Trophoblast cell (in vitro differentiated cells and primary cell): Measurements from ENCODE around the gene TGM3.
A peak's percentile ranks its signal among the peaks of the same experiment; 100 is the strongest.

Source experiments
- DNase-seq, 2 donors: peaks; one replicate each; pipeline ENCODE4 v3.0.0-alpha.2; 2016
- H2AFZ ChIP-seq: 2 replicates; pipeline ENCODE4 v1.6.1; 2013; ENCODE audit warnings: low read length, moderate library complexity, mild to moderate bottlenecking; ENCODE audit not compliant: insufficient read depth, poor library complexity
- H2AK5ac ChIP-seq: 2 replicates; pipeline ENCODE4 v1.6.1; 2013; ENCODE audit warnings: mild to moderate bottlenecking, low read length
- H2BK120ac ChIP-seq: 2 replicates; pipeline ENCODE4 v1.6.1; 2013; ENCODE audit warnings: low read length, mild to moderate bottlenecking, moderate library complexity; ENCODE audit not compliant: insufficient read depth, poor library complexity
- H2BK12ac ChIP-seq: 2 replicates; pipeline ENCODE4 v1.6.1; 2013; ENCODE audit warnings: mild to moderate bottlenecking, low read length, moderate library complexity
- H2BK5ac ChIP-seq: 2 replicates; pipeline ENCODE4 v1.6.1; 2013; ENCODE audit warnings: low read length, low read depth, moderate library complexity, mild to moderate bottlenecking; ENCODE audit not compliant: poor library complexity
- H3K14ac ChIP-seq: 2 replicates; pipeline ENCODE4 v1.6.1; 2013; ENCODE audit warnings: mild to moderate bottlenecking, low read length
- H3K18ac ChIP-seq: 2 replicates; pipeline ENCODE4 v1.6.1; 2013; ENCODE audit warnings: mild to moderate bottlenecking, low read length
- H3K23ac ChIP-seq: 2 replicates; pipeline ENCODE4 v1.6.1; 2013; ENCODE audit warnings: low read length
- H3K27ac ChIP-seq: 2 replicates; pipeline ENCODE4 v1.5.1; 2013; ENCODE audit warnings: low read depth, mild to moderate bottlenecking, inconsistent platforms, low read length, moderate library complexity
- H3K27me3 ChIP-seq: 2 replicates; pipeline ENCODE4 v1.6.1; 2013; ENCODE audit warnings: inconsistent platforms, mild to moderate bottlenecking, low read length, moderate library complexity; ENCODE audit not compliant: insufficient read depth
- H3K36me3 ChIP-seq, 2 experiments: 1 replicate in 1 of 2; 2 replicates in 1 of 2; pipeline ENCODE4 v1.6.1; 2013; ENCODE audit warnings: low read length in 2 of 2, mild to moderate bottlenecking in 2 of 2, moderate library complexity in 1 of 2; ENCODE audit not compliant: insufficient read depth in 2 of 2, control insufficient read depth in 1 of 2
- H3K4ac ChIP-seq: 2 replicates; pipeline ENCODE4 v1.6.1; 2013; ENCODE audit warnings: low read depth, mild to moderate bottlenecking, low read length, moderate library complexity
- H3K4me1 ChIP-seq, 2 experiments: 1 replicate in 1 of 2; 2 replicates in 1 of 2; pipeline ENCODE4 v1.6.1; 2013; ENCODE audit warnings: low read length in 2 of 2, mild to moderate bottlenecking in 2 of 2, moderate library complexity in 1 of 2; ENCODE audit not compliant: insufficient read depth in 2 of 2, control insufficient read depth in 1 of 2
- H3K4me2 ChIP-seq: 2 replicates; pipeline ENCODE4 v1.6.1; 2013; ENCODE audit warnings: inconsistent platforms, mild to moderate bottlenecking, low read length, moderate library complexity
- H3K4me3 ChIP-seq: 2 replicates; pipeline ENCODE4 v1.5.1; 2013; ENCODE audit warnings: mild to moderate bottlenecking, low read depth, low read length, inconsistent platforms
- H3K79me1 ChIP-seq: one replicate; pipeline ENCODE4 v1.6.1; 2013; ENCODE audit warnings: low read length
- H3K79me2 ChIP-seq: 2 replicates; pipeline ENCODE4 v1.6.1; 2013; ENCODE audit warnings: low read length, mild to moderate bottlenecking; ENCODE audit not compliant: control insufficient read depth, insufficient read depth, poor library complexity
- H3K9ac ChIP-seq: 2 replicates; pipeline ENCODE4 v1.6.1; 2013; ENCODE audit warnings: mild to moderate bottlenecking, low read length
- H3K9me3 ChIP-seq: 2 replicates; pipeline ENCODE4 v1.6.1; 2013; ENCODE audit warnings: low read depth, mild to moderate bottlenecking, control low read depth, inconsistent platforms, low read length; ENCODE audit not compliant: insufficient read depth
- H4K12ac ChIP-seq: 2 replicates; pipeline ENCODE4 v1.6.1; 2013; ENCODE audit warnings: low read depth, mild to moderate bottlenecking, low read length, moderate library complexity
- H4K8ac ChIP-seq: 2 replicates; pipeline ENCODE4 v1.6.1; 2013; ENCODE audit warnings: low read depth, mild to moderate bottlenecking, low read length, moderate library complexity
- H4K91ac ChIP-seq: one replicate; pipeline ENCODE4 v1.6.1; 2013; ENCODE audit warnings: low read depth, mild to moderate bottlenecking, low read length, moderate library complexity
- WGBS: extraction: QIAGEN DNeasy Blood & Tissue Kit; methylation state at CpG from one replicate; pipeline ENCODE4 v1.1.7; 2013; ENCODE audit warnings: missing lambda C conversion rate; ENCODE audit not compliant: insufficient read length, insufficient coverage; ENCODE audit errors: extremely low coverage; 5-methylcytosine and 5-hydroxymethylcytosine counted together

TGM3 gene

DNA sequence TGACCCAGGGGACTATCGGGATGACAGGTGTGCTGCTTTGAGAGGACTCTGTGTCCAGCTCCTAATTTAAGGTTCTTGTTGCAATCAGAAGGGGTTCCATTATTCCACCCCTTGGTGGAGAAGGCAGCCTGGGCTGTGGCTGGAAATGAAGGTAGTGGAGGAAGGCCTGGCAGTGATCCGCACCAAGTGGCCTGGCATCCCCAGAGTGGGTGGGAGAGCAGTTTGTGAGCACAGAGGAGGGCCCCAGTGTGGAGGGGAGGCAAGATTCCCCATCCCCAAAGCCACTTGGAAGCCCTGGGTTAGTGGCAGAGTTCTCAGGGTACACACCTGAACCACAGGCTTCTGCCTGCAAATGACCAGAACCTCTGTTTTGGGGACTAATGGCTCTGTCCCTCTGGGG is 2.3 kb downstream of the TGM3 start:
- no peak overlapping the region for H4K12ac ChIP-seq
- peaks cover 0 to 2% of the 10 kb centered on the region in 2 experiments for H3K4me1 ChIP-seq
- no peak overlapping the region for H2BK5ac ChIP-seq
- no peak overlapping the region for H3K4me2 ChIP-seq
- WGBS, result no CpG with 5 or more reads among the region's 2 CpGs
- no peaks in the 10 kb centered on the region for H3K27me3 ChIP-seq
- H4K91ac ChIP-seq, result no peak overlapping the region
- H4K8ac ChIP-seq, result no peak overlapping the region
- no peak overlapping the region for H3K14ac ChIP-seq
- no peak overlapping the region for H3K18ac ChIP-seq
- H3K79me2 ChIP-seq, result no peaks in the 10 kb centered on the region
- H3K4me3 ChIP-seq, result no peak overlapping the region
- no peak overlapping the region for H2BK12ac ChIP-seq
- no peaks in the 10 kb centered on the region for H3K9me3 ChIP-seq
- no peak overlapping the region for H3K23ac ChIP-seq
- H3K4ac ChIP-seq, result no peak overlapping the region
- no peak for DNase-seq
- no peaks in the 10 kb centered on the region for H3K36me3 ChIP-seq
- no peaks in the 10 kb centered on the region for H3K79me1 ChIP-seq
- H3K27ac ChIP-seq, result no peak overlapping the region
- no peak overlapping the region for H2BK120ac ChIP-seq
- H3K9ac ChIP-seq, result no peak overlapping the region
- H2AK5ac ChIP-seq, result no peak overlapping the region
- H2AFZ ChIP-seq, result no peak overlapping the region

DNA sequence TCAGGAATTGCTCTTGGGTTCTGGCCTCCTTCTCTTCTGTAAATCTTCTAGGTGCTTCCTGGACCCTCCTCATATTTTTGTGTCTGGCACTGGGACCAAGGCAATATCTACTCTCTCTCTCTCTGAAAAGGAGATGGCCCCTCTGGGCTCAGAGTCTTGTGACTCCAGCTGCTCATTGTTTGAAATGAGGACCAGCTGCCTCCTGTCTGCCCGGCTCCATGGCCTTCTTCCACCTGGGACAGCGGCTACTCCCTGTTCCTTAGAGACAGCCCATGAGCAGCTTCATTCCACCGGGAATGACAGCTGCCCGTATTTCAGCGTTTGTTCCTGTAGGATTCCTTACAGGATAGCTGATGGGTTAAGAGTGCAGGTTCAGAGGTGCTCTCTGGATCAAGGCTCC is 2.9 kb downstream of the TGM3 start:
- Histone ChIP-seq H4K8ac (no peak overlapping the region), H3K14ac (no peak overlapping the region), H3K9me3 (no peaks in the 10 kb centered on the region), H4K91ac (no peak overlapping the region), H3K79me1 (no peaks in the 10 kb centered on the region), H3K9ac (no peak overlapping the region), H3K4ac (no peak overlapping the region), H2BK5ac (no peak overlapping the region), H2AK5ac (no peak overlapping the region), H4K12ac (no peak overlapping the region), H3K27me3 (no peaks in the 10 kb centered on the region), H3K4me3 (no peak overlapping the region), H3K4me2 (no peak overlapping the region), H3K4me1 (peaks cover 0 to 2% of the 10 kb centered on the region in 2 experiments), H2BK120ac (no peak overlapping the region), H3K79me2 (no peaks in the 10 kb centered on the region), H3K23ac (no peak overlapping the region), H3K18ac (no peak overlapping the region), H2BK12ac (no peak overlapping the region), H3K27ac (no peak overlapping the region), H2AFZ (no peak overlapping the region), H3K36me3 (no peaks in the 10 kb centered on the region)
- no peak for DNase-seq
- WGBS, result no CpG with 5 or more reads among the region's 5 CpGs

DNA sequence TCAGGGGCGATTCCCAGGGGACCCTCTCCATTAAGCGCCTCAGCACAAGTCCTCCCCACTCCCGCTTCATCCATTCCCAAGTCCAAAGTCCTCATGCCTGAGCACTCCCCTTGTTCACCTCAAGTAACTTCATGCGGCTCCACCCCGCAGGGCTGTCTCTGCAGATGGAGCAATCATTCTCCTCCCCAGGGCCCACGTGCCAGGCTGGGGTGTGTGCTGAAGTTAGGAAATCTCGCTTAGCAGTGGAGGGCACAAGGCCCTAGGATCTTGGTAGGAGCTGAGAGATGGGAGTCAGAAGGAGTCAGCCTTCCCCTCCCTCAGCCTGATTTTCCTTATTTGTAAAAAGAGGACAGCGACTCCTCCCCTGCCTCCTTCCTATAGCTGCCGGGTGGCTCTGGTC is 3.5 kb downstream of the TGM3 start:
- Histone ChIP-seq H4K91ac (no peak overlapping the region), H3K27ac (no peak overlapping the region), H2BK12ac (no peak overlapping the region), H3K9me3 (no peaks in the 10 kb centered on the region), H3K18ac (no peak overlapping the region), H3K79me2 (no peaks in the 10 kb centered on the region), H3K79me1 (no peaks in the 10 kb centered on the region), H3K27me3 (no peaks in the 10 kb centered on the region), H3K36me3 (no peaks in the 10 kb centered on the region), H3K4me2 (no peak overlapping the region), H2BK5ac (no peak overlapping the region), H3K4me3 (no peak overlapping the region), H2AFZ (no peak overlapping the region), H3K4me1 (peaks cover 0 to 2% of the 10 kb centered on the region in 2 experiments), H3K14ac (no peak overlapping the region), H4K12ac (no peak overlapping the region), H3K4ac (no peak overlapping the region), H3K9ac (no peak overlapping the region), H4K8ac (no peak overlapping the region), H2AK5ac (no peak overlapping the region), H3K23ac (no peak overlapping the region), H2BK120ac (no peak overlapping the region)
- DNase-seq, result peak in 1 of 2 donors; percentile 21
- no CpG with 5 or more reads among the region's 9 CpGs for WGBS

DNA sequence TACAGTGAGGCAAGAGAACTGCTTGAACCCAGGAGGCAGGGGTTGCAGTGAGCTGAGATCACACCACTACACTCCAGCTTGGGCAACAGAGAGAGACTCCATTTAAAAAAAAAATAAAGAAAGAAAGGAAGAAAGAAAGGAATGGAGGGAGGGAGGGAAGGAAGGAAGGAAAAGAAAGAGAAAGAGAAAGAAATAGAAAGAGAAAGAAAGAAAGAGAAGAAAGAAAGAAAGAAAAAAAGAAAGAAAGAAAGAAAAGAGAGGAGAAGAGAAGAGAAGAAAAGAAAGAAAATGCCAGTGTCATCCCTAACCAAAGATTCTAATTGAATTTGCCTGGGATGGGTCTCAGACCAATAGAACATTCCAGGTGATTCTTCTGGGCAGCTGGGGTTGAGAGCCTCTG is 4.2 kb downstream of the TGM3 start:
- no peaks in the 10 kb centered on the region for H3K27me3 ChIP-seq
- no peak overlapping the region for H3K9ac ChIP-seq
- H3K36me3 ChIP-seq, result no peaks in the 10 kb centered on the region
- no peak overlapping the region for H4K12ac ChIP-seq
- no peak for DNase-seq
- H3K9me3 ChIP-seq, result no peaks in the 10 kb centered on the region
- no peak overlapping the region for H2AK5ac ChIP-seq
- no peak overlapping the region for H3K4me3 ChIP-seq
- H4K91ac ChIP-seq, result no peak overlapping the region
- no peak overlapping the region for H2BK12ac ChIP-seq
- no peaks in the 10 kb centered on the region for H3K79me1 ChIP-seq
- H2BK5ac ChIP-seq, result no peak overlapping the region
- H3K4me2 ChIP-seq, result no peak overlapping the region
- no peak overlapping the region for H3K18ac ChIP-seq
- H3K14ac ChIP-seq, result no peak overlapping the region
- no peak overlapping the region for H3K23ac ChIP-seq
- no peak overlapping the region for H3K27ac ChIP-seq
- no peak overlapping the region for H2BK120ac ChIP-seq
- no peaks in the 10 kb centered on the region for H3K79me2 ChIP-seq
- no peak overlapping the region for H4K8ac ChIP-seq
- H3K4me1 ChIP-seq, result peaks cover 0 to 2% of the 10 kb centered on the region in 2 experiments
- H2AFZ ChIP-seq, result no peak overlapping the region
- no peak overlapping the region for H3K4ac ChIP-seq
